Duodenal mucosa (tissue), 2 donors: ENCODE measurements around the gene ZNF148.
"Not testable (repeated sequence)": the region's sequence is repeated elsewhere in the genome, so short reads cannot be mapped to it uniquely, and the experiment has no call there.

Experiments used
- H3K27ac ChIP-seq: one replicate; pipeline ENCODE4 v1.7.0; 2013; ENCODE audit warnings: low read depth, low read length
- H3K27me3 ChIP-seq, 2 donors: one replicate each; pipeline ENCODE4 v1.7.0; 2013; ENCODE audit warnings: low read length in 2 of 2, control low read depth in 1 of 2; ENCODE audit not compliant: insufficient read depth in 2 of 2, control insufficient read depth in 1 of 2
- H3K36me3 ChIP-seq, 2 donors: one replicate each; pipeline ENCODE4 v1.7.0; 2013; ENCODE audit warnings: low read length in 2 of 2, control low read depth in 1 of 2; ENCODE audit not compliant: insufficient read depth in 2 of 2, control insufficient read depth in 1 of 2
- H3K4me1 ChIP-seq, 2 donors: one replicate each; pipeline ENCODE4 v1.7.0; 2013; ENCODE audit warnings: low read length in 2 of 2, control low read depth in 1 of 2; ENCODE audit not compliant: insufficient read depth in 2 of 2, control insufficient read depth in 1 of 2
- H3K4me3 ChIP-seq, 2 donors: one replicate each; pipeline ENCODE4 v1.7.0; 2013; ENCODE audit warnings: low read length in 2 of 2, low read depth in 1 of 2
- H3K9ac ChIP-seq, 2 donors: one replicate each; pipeline ENCODE4 v1.7.0; 2013; ENCODE audit warnings: low read length in 2 of 2, low read depth in 1 of 2
- H3K9me3 ChIP-seq, 2 donors: one replicate each; pipeline ENCODE4 v1.7.0; 2013; ENCODE audit warnings: low read length in 2 of 2, control low read depth in 1 of 2; ENCODE audit not compliant: control insufficient read depth in 1 of 2

ZNF148 gene

GRCh38 chr3:125356140-125357026, 18.7 kb downstream of the ZNF148 start:
- no peak overlapping the region for H3K27ac ChIP-seq
- peaks cover 5% of the 10 kb centered on the region in 2 donors for H3K4me1 ChIP-seq
- no peak overlapping the region for H3K9ac ChIP-seq
- no peaks in the 10 kb centered on the region for H3K9me3 ChIP-seq
- peak overlapping the region; percentile 62 to 78 for H3K4me3 ChIP-seq
- H3K27me3 ChIP-seq: no peaks in the 10 kb centered on the region
- no peaks in the 10 kb centered on the region for H3K36me3 ChIP-seq

GRCh38 chr3:125353659-125354058, 21.5 kb downstream of the ZNF148 start:
- Histone ChIP-seq H3K9ac (no peak overlapping the region), H3K36me3 (no peaks in the 10 kb centered on the region), H3K4me1 (peaks cover 5% of the 10 kb centered on the region in 2 donors), H3K9me3 (no peaks in the 10 kb centered on the region), H3K27ac (no peak overlapping the region), H3K27me3 (no peaks in the 10 kb centered on the region), H3K4me3 (no peak overlapping the region)

- H3K36me3 ChIP-seq: no peaks in the 10 kb centered on the region
- H3K4me1 ChIP-seq: peaks cover 5% of the 10 kb centered on the region in 2 donors
- no peaks in the 10 kb centered on the region for H3K9me3 ChIP-seq
- no peaks in the 10 kb centered on the region for H3K27me3 ChIP-seq
- no peak overlapping the region for H3K27ac ChIP-seq
- H3K4me3 ChIP-seq: no peak overlapping the region
- no peak overlapping the region for H3K9ac ChIP-seq
These were observed 22.0 kb downstream of the ZNF148 start for GRCh38 chr3:125353128-125353527.

- no peak overlapping the region for H3K4me3 ChIP-seq
- no peaks in the 10 kb centered on the region for H3K9me3 ChIP-seq
- H3K4me1 ChIP-seq: peaks cover 0 to 5% of the 10 kb centered on the region in 2 donors
- H3K27ac ChIP-seq: no peak overlapping the region
- no peaks in the 10 kb centered on the region for H3K27me3 ChIP-seq
- no peaks in the 10 kb centered on the region for H3K36me3 ChIP-seq
- H3K9ac ChIP-seq: no peak overlapping the region
These were observed 23.2 kb downstream of the ZNF148 start for GRCh38 chr3:125351814-125352456.

GRCh38 chr3:125351152-125351551, 24.0 kb downstream of the ZNF148 start:
- Histone ChIP-seq H3K4me1 (peaks cover 0 to 5% of the 10 kb centered on the region in 2 donors), H3K9me3 (peaks cover 0 to under 1% of the 10 kb centered on the region in 2 donors), H3K36me3 (no peaks in the 10 kb centered on the region), H3K27me3 (no peaks in the 10 kb centered on the region), H3K9ac (no peak overlapping the region), H3K27ac (no peak overlapping the region), H3K4me3 (no peak overlapping the region)

- H3K36me3 ChIP-seq: peaks cover 0 to 2% of the 10 kb centered on the region in 2 donors
- H3K4me1 ChIP-seq: peaks cover 0 to 5% of the 10 kb centered on the region in 2 donors
- H3K27ac ChIP-seq: no peak overlapping the region
- H3K27me3 ChIP-seq: no peaks in the 10 kb centered on the region
- peaks cover 0 to 5% of the 10 kb centered on the region in 2 donors for H3K9me3 ChIP-seq
- H3K9ac ChIP-seq: no peak overlapping the region
- no peak overlapping the region for H3K4me3 ChIP-seq
These were observed 24.5 kb downstream of the ZNF148 start for GRCh38 chr3:125350597-125350996.

GRCh38 chr3:125349556-125350165, 25.5 kb downstream of the ZNF148 start:
- Histone ChIP-seq H3K27ac (no peak overlapping the region), H3K9me3 (peaks cover 0 to 5% of the 10 kb centered on the region in 2 donors), H3K9ac (no peak overlapping the region), H3K4me3 (no peak overlapping the region), H3K36me3 (peaks cover 0 to 2% of the 10 kb centered on the region in 2 donors), H3K27me3 (no peaks in the 10 kb centered on the region), H3K4me1 (no peaks in the 10 kb centered on the region)

GRCh38 chr3:125349055-125349454, 26.1 kb downstream of the ZNF148 start:
- peaks cover 0 to 2% of the 10 kb centered on the region in 2 donors for H3K36me3 ChIP-seq
- no peaks in the 10 kb centered on the region for H3K4me1 ChIP-seq
- H3K4me3 ChIP-seq: no peak overlapping the region
- H3K9me3 ChIP-seq: peaks cover 0 to 5% of the 10 kb centered on the region in 2 donors
- H3K27ac ChIP-seq: no peak overlapping the region
- no peak overlapping the region for H3K9ac ChIP-seq
- no peaks in the 10 kb centered on the region for H3K27me3 ChIP-seq

GRCh38 chr3:125343367-125343766, 31.8 kb downstream of the ZNF148 start:
- not testable (repeated sequence) for H3K27me3 ChIP-seq, H3K4me1 ChIP-seq, H3K36me3 ChIP-seq, H3K9me3 ChIP-seq, H3K9ac ChIP-seq, H3K27ac ChIP-seq, H3K4me3 ChIP-seq

- no peaks in the 10 kb centered on the region for H3K36me3 ChIP-seq
- H3K4me1 ChIP-seq: peaks cover 0 to 8% of the 10 kb centered on the region in 2 donors
- no peak overlapping the region for H3K27ac ChIP-seq
- H3K27me3 ChIP-seq: no peaks in the 10 kb centered on the region
- H3K9me3 ChIP-seq: peaks cover 0 to 2% of the 10 kb centered on the region in 2 donors
- H3K4me3 ChIP-seq: no peak overlapping the region
- H3K9ac ChIP-seq: no peak overlapping the region
These were observed 35.0 kb downstream of the ZNF148 start for GRCh38 chr3:125340121-125340520.
